GM23338 (cell line): ENCODE results near the gene BRCA1. TPM values are rescaled to one million over a fixed set of nuclear protein-coding genes. Genes with fewer than 3 reads are reported as not detected.

Experiments used
- ATAC-seq: fragments of 200-7000 bp; cut with Tn5 transposase; 3 replicates; pipeline ENCODE4 v1.9.1; 2020
- DNase-seq: peaks from one replicate; pipeline ENCODE4 v3.0.0-alpha.2; 2015; ENCODE audit warnings: low spot score
- H2AFZ ChIP-seq: fragments of 200-600 bp; sonication (generic); 2 replicates; pipeline ENCODE4 v1.8.0; 2016; ENCODE audit warnings: antibody characterized with exemption, mild to moderate bottlenecking, moderate library complexity
- H3F3A ChIP-seq: fragments of 200-600 bp; sonication (generic); replicated peaks from 2 replicates; pipeline ENCODE4 v1.8.0; 2017; ENCODE audit warnings: antibody characterized with exemption, mixed run types, low read depth
- H3K27ac ChIP-seq: fragments of 200-600 bp; sonication (generic); 2 replicates; pipeline ENCODE4 v1.6.1; 2016; ENCODE audit warnings: low read depth
- H3K27me3 ChIP-seq: fragments of 200-600 bp; sonication (generic); 2 replicates; pipeline ENCODE4 v1.8.0; 2016; ENCODE audit warnings: mild to moderate bottlenecking, mixed run types, moderate library complexity; ENCODE audit not compliant: insufficient read depth
- H3K36me3 ChIP-seq: fragments of 200-600 bp; sonication (generic); 2 replicates; pipeline ENCODE4 v1.8.0; 2016; ENCODE audit warnings: mild to moderate bottlenecking; ENCODE audit not compliant: insufficient read depth
- H3K4me1 ChIP-seq: fragments of 200-600 bp; sonication (generic); 2 replicates; pipeline ENCODE4 v1.8.0; 2016; ENCODE audit warnings: mild to moderate bottlenecking, moderate library complexity; ENCODE audit not compliant: insufficient read depth
- H3K4me2 ChIP-seq: fragments of 200-600 bp; sonication (generic); 2 replicates; pipeline ENCODE4 v1.7.1; 2017; ENCODE audit warnings: mixed run types
- H3K4me3 ChIP-seq: fragments of 200-600 bp; sonication (generic); 2 replicates; pipeline ENCODE4 v1.6.1; 2016; ENCODE audit warnings: mixed run types
- H3K79me2 ChIP-seq: fragments of 200-600 bp; sonication (generic); replicated peaks from 2 replicates; pipeline ENCODE4 v1.8.0; 2017; ENCODE audit warnings: mild to moderate bottlenecking; ENCODE audit not compliant: insufficient read depth
- H3K9me2 ChIP-seq: fragments of 200-600 bp; sonication (generic); 2 replicates; pipeline ENCODE4 v1.8.0; 2017; ENCODE audit not compliant: insufficient read depth
- H4K20me1 ChIP-seq: fragments of 200-600 bp; sonication (generic); replicated peaks from 2 replicates; pipeline ENCODE4 v1.8.0; 2017; ENCODE audit warnings: mild to moderate bottlenecking; ENCODE audit not compliant: insufficient read depth
- H3K27ac Mint-ChIP-seq: 2 replicates; pipeline ENCODE4 v1.8.0; 2020; ENCODE audit warnings: inconsistent platforms, mild to moderate bottlenecking, moderate library complexity, mixed read lengths
- H3K27me3 Mint-ChIP-seq: 3 replicates; pipeline ENCODE4 v1.8.0; 2022; ENCODE audit warnings: low read depth, mild to moderate bottlenecking, moderate library complexity, mixed read lengths, inconsistent platforms; ENCODE audit not compliant: insufficient read depth, poor library complexity
- H3K36me3 Mint-ChIP-seq: 3 replicates; pipeline ENCODE4 v1.8.0; 2021; ENCODE audit warnings: low read depth, mild to moderate bottlenecking, inconsistent platforms, moderate library complexity, mixed read lengths
- H3K4me1 Mint-ChIP-seq: 3 replicates; pipeline ENCODE4 v1.8.0; 2020; ENCODE audit warnings: mild to moderate bottlenecking, inconsistent platforms, mixed read lengths
- H3K4me3 Mint-ChIP-seq: 3 replicates; pipeline ENCODE4 v1.8.0; 2021; ENCODE audit warnings: moderate library complexity, mild to moderate bottlenecking, inconsistent platforms, mixed read lengths
- H3K9me3 Mint-ChIP-seq: 3 replicates; pipeline ENCODE4 v1.8.0; 2020; ENCODE audit warnings: moderate library complexity, mild to moderate bottlenecking, inconsistent platforms, mixed read lengths
- CREB1 ChIP-seq: fragments of 250-450 bp; sonication (Bioruptor Pico); IDR thresholded peaks from 2 replicates; pipeline ENCODE4 v1.5.0; 2020; ENCODE audit warnings: low read depth, mild to moderate bottlenecking, moderate library complexity
- CTCF ChIP-seq, 2 experiments: fragments of 200-600 bp in 1 of 2; sonication (generic) in 1 of 2; conservative IDR thresholded peaks; 2 replicates each; pipeline versions ENCODE4 v1.5.1 to v1.6.1; 2016 to 2017; ENCODE audit warnings: antibody characterized with exemption in 2 of 2, low read depth in 2 of 2, mild to moderate bottlenecking in 2 of 2, moderate library complexity in 1 of 2
- ETS1 ChIP-seq: IDR thresholded peaks from 2 replicates; pipeline ENCODE4 v1.6.1; 2016; ENCODE audit warnings: antibody characterized with exemption
- EZH2phosphoT487 ChIP-seq: fragments of 200-600 bp; sonication (generic); IDR thresholded peaks from one replicate; pipeline ENCODE4 v1.8.1; 2018; ENCODE audit warnings: antibody characterized with exemption; ENCODE audit not compliant: unreplicated experiment
- POLR2AphosphoS5 ChIP-seq: IDR thresholded peaks from 2 replicates; pipeline ENCODE4 v1.6.1; 2016; ENCODE audit warnings: antibody characterized with exemption, low read depth
- STAT1 ChIP-seq: IDR thresholded peaks from one replicate; pipeline ENCODE4 v1.6.1; 2016; ENCODE audit warnings: antibody characterized with exemption; ENCODE audit not compliant: unreplicated experiment
- polyA plus RNA-seq: library from polyadenylated mRNA; unstranded; fragments of >200 nt; fragmentation: Nextera tagmentation; extraction: Ambion mirVana; gene quantifications from 2 replicates; pipeline ENCODE4 v1.2.1, GENCODE V29; 2016
- total RNA-seq: library from RNA; depleted of rRNA; stranded (reverse); fragments of >200 nt; shearing (Covaris generic); gene quantifications from 2 replicates; pipeline ENCODE4 v1.2.3, GENCODE V29; 2014

BRCA1 gene
- total and polyA plus RNA-seq, 2 experiments from 2014 or later, result 43.2 to 45.9 TPM

DNA sequence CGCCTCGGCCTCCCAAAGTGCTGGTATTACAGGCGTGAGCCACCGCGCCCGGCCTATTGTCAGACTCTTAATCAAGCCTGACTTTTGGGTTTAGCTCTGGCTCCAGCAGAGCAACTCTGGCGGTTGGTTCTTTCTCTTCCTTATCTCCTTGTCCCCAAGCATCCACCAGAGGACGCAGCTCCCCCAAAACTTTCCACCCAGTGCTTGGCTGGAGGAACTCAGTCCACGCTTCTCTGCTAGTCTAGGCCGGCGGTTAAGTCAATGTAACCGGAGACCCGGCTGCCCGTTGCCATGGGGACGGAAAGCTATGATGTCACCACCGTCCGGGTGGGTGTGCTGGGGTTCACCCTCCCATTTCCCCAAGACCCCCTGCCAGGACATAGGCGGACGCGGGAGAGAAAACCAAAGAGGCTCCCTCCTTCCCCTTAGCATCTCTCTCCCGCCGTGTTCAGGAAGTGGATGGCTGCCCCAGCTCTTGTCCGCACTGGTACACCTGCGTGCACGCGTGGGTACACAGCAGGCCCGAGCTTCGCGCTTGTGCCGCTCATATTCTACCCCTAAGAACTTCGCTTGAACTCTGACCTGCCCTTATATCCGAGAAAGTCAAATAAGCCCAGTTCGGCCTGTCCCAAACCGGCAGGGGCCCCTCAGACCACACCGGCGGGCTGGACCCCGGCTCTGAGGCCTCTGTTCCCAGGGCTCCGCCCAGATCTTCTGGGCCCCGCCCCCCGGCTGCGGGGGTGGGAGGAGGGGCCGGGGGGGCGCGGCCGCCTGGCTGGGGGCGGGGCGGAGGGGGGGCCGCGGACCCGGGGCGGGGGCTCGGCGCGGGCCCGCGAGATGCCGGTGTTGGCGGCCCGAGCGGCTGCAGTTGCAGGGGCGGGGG lies 100.5 kb downstream of the BRCA1 start, which contains the start of gene RND2:
RND2 (plus strand) TSS at position 825 of the 883 bp plus-strand sequence. CDS start 117 bp downstream, outside the sequence.
- Histone ChIP-seq H3K9me2 (no peaks in the 10 kb centered on the region), H3K79me2 (peaks cover 31% of the 10 kb centered on the region), H3K4me3 (peak within 1 kb of the TSS; percentile 98), H3K27me3 (no peaks in the 10 kb centered on the region), H4K20me1 (peaks cover 3% of the 10 kb centered on the region), H3K36me3 (no peaks in the 10 kb centered on the region), H3F3A (peaks cover 19% of the 10 kb centered on the region; the same call in 1 of the 2 replicates), H2AFZ (peak within 1 kb of the TSS; percentile 99), H3K27ac (peak within 1 kb of the TSS; percentile 95), H3K4me2 (peak within 1 kb of the TSS; percentile 100), H3K4me1 (peaks cover 38% of the 10 kb centered on the region)
- H3K4me3 Mint-ChIP-seq, result peak within 1 kb of the TSS; percentile 91
- peak; percentile 48 for ATAC-seq
- H3K9me3 Mint-ChIP-seq, result no peaks in the 10 kb centered on the region
- DNase-seq, result peak; percentile 98
- H3K36me3 Mint-ChIP-seq, result peaks cover 20% of the 10 kb centered on the region
- TF ChIP-seq POLR2AphosphoS5, result peak; percentile 29; the same call in 1 of the 2 replicates
- TF ChIP-seq CTCF (conservative IDR thresholded peaks at IDR 0.05; ENCODE audit: low read depth in 2 of 2), result peak; percentile 71 to 92
- TF ChIP-seq CREB1, result peak; percentile 77
- no peak for TF ChIP-seq STAT1
- 0 out of 2 replicates have a peak, but pooled peaks have one; percentile 12 for TF ChIP-seq ETS1
- H3K27ac Mint-ChIP-seq, result peak within 1 kb of the TSS; percentile 97
- peaks cover 39% of the 10 kb centered on the region for H3K4me1 Mint-ChIP-seq
- H3K27me3 Mint-ChIP-seq, result peaks cover 28% of the 10 kb centered on the region

GRCh38 chr17:43021741-43022512 lies 103.2 kb downstream of the BRCA1 start, which contains the start of gene VAT1:
Gene VAT1 (minus strand): TSS chr17:43022385. CDS start chr17:43022322, 63 bp downstream.
- H3K4me3 ChIP-seq, result peak within 1 kb of the TSS; percentile 98
- peak; percentile 20; the same call in 1 of the 2 replicates for TF ChIP-seq CREB1
- TF ChIP-seq POLR2AphosphoS5, result peak; percentile 87
- no peak for TF ChIP-seq EZH2phosphoT487
- H3K27me3 ChIP-seq, result no peaks in the 10 kb centered on the region
- H3K36me3 Mint-ChIP-seq, result peaks cover 27% of the 10 kb centered on the region
- peak within 1 kb of the TSS; percentile 94 for H2AFZ ChIP-seq
- peak within 1 kb of the TSS; percentile 97 for H3K4me2 ChIP-seq
- peak within 1 kb of the TSS; percentile 96 for H3K27ac Mint-ChIP-seq
- no peaks in the 10 kb centered on the region for H3K9me2 ChIP-seq
- peaks cover 46% of the 10 kb centered on the region for H3K79me2 ChIP-seq
- ATAC-seq (peak; percentile 66), DNase-seq (peak; percentile 92)
- peaks cover 31% of the 10 kb centered on the region for H3K4me1 ChIP-seq
- peaks cover 10% of the 10 kb centered on the region for H4K20me1 ChIP-seq
- no peaks in the 10 kb centered on the region for H3K9me3 Mint-ChIP-seq
- H3K27ac ChIP-seq, result peak within 1 kb of the TSS; percentile 85
- peaks cover 28% of the 10 kb centered on the region for H3K4me1 Mint-ChIP-seq
- H3K36me3 ChIP-seq, result peaks cover 3% of the 10 kb centered on the region; the same call in 1 of the 2 replicates
- peaks cover 19% of the 10 kb centered on the region for H3K27me3 Mint-ChIP-seq
- H3F3A ChIP-seq, result peaks cover 19% of the 10 kb centered on the region; the same call in 1 of the 2 replicates
- H3K4me3 Mint-ChIP-seq, result peak within 1 kb of the TSS; percentile 95
